Activated naive CD4-positive, alpha-beta T cell (primary cell): ENCODE results near the gene DYNLL1.
"Not testable (repeated sequence)": the region's sequence is repeated elsewhere in the genome, so short reads cannot be mapped to it uniquely, and the experiment has no call there.

ENCODE experiments used
- DNase-seq, 4 experiments: peaks; one replicate each; lab custom pipeline; 2025; lab: John Stamatoyannopoulos, UW

Gene DYNLL1

DNA sequence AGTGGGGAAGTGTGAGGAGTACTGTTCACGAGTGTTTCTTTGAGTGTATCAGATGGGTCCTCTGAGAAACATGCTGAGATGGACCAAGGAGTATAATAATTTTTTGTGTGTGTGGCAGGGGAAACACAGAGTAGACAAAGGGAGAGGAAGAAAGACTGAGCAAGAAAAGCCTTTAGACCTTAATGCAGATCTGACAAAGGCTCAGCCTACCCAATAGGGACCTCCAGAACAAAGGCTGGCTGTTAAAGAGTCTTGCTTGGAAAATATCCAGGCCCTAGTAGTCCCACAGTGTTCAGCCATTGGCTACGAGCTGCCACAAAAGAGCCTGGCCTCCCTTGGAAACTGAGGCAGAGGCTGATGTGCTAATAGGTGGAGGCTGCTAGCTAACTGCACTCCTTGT lies 19.6 kb downstream of the DYNLL1 start:
- no peak for DNase-seq

DNA sequence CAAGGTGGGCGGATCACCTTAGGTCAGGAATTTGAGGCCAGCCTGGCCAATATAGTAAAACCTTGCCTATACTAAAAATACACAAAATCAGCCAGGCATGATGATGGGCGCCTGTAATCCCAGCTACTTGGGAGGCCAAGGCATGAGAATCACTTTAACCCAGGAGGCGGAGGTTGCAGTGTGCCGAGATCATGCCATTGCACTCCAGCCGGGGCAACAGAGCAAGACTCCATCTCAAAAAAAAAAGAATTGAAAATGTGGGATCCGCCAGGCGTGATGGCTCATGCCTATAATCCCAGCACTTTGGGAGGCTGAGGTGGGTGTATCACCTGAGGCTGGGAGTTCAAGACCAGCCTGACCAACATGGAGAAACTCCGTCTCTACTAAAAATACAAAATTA lies 23.4 kb downstream of the DYNLL1 start:
- not testable (repeated sequence) for DNase-seq

DNA sequence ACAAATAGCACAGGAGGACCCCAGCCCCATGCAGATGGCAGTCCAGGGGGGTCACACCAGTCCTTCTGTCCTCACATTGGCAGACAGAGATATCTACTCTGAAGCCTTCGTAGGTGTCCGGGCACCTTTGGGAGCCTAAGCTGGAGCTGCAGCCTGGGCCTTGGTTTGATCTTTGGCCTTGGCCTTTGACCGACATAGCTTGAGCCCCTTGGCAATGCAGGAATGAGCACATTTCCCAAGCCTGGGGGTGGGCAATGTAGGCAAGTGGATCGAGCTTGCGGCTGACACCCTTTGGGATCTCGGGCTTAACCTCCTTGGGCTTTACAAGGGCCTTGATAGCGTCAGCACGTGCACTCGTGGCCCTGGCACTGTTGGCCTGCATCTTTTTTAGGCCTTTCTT lies 26.7 kb downstream of the DYNLL1 start:
- DNase-seq = no peak

DNA sequence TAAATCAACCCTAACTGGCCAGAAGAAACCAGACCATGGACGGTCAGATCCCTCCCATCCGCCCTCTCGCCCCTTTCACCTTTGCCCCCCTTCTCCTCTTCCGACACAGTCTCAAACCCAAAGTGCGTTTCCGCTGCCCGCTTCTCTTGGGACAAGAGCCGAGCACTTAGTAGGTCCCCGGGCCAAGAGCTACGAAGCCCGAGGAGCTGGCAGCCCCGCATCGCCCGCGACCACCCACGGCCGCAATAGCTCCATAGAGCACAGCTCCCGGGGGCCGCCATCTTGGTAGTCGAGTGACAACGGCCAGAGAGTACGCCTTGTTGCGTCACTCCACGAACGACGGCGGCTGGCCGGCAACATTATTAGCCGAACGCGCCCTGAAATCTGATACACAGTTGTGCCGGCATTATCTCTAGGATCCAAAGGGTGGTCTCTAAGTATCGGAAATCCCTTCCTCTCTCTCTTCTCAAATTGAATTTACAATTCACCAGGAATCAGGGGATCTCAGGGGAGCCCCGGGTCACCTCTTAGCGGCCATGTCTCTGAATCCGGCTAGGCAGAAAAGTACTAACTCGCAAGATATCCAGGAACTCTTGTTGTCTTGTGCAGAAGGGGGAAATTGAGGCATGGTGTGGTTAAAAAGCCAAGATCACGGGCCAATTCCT lies 33.1 kb downstream of the DYNLL1 start, which contains the start of gene COQ5:
COQ5 (minus strand) TSS at position 298 of the 665 bp plus-strand sequence; CDS start at position 281, 17 bp downstream.
- DNase-seq = peak; percentile 48 to 77 (median 68)

DNA sequence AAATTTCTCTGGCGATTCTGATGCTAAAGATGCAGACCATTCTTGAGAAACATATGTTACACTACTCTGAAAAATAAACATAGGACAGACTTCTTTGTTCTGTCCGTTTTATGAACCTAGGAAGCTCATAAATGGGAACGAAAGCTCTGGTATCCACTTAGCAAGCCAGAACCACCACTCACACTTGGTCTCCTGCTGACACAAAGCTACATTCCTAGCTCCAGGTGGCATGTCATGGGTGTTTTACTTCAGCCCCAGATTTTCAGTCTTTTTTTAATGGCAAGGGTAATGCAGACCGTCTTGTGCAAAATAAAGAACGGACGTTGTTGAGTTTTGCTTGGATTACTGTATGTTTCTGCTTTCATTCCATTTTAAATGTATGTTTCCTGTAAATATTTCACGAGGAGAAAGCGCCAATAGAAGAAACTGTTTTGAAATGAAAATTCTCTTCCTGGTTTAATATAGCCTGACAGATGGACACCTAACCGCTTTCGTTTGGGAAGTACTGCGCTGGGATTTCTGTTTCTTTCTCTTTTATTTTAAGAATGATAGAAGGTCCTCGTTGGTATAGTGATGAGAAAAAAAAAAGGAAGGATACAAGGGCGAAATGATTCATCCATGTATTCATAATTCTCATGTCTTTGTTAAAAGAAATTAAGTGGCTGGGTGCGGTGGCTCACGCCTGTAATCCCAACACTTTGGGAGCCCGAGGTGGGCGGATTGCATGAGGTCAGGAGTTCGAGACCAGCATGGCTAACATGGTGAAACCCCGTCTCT lies 33.9 kb downstream of the DYNLL1 start:
- DNase-seq = no peak

DNA sequence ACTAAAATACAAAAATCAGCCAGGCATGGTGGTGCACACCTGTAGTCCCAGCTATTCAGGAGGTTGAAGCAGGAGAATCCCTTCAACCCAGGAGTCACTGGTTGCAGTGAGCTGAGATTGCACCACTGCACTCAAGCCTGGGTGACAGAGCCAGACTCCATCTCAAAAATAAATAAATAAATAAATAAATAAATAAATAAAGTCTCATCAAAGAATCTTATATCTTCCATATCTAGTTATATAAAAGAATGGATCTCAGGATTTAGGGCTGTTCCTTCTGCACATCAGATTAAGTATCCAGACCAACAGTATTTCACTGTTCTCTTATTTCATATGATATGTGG lies 34.5 kb downstream of the DYNLL1 start:
- DNase-seq = not testable (repeated sequence)

DNA sequence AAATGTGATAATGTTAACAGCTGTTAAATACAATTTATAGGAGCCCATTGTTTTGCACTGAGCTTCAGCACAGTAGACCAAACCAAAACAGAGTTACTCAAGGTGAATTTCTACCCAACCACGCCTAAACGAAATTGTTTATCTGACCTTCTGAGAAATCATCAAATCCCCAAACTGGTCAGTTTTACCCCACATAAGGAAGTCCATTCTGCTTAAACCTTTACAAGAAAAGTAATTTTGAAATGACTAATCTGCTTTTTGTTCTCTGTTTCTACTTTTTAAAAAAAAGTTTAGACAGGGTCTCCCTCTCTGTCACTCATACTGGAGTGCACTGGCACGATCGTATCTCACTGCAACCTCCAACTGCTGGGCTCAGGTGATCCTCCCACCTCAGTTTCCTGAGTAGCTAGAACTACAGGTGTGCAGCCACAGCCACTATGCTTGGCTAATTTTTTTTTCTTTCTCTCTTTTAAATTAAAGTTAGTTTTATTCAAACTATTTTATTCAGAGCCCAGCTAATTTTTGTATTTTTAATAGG lies 36.9 kb downstream of the DYNLL1 start:
- no peak for DNase-seq

DNA sequence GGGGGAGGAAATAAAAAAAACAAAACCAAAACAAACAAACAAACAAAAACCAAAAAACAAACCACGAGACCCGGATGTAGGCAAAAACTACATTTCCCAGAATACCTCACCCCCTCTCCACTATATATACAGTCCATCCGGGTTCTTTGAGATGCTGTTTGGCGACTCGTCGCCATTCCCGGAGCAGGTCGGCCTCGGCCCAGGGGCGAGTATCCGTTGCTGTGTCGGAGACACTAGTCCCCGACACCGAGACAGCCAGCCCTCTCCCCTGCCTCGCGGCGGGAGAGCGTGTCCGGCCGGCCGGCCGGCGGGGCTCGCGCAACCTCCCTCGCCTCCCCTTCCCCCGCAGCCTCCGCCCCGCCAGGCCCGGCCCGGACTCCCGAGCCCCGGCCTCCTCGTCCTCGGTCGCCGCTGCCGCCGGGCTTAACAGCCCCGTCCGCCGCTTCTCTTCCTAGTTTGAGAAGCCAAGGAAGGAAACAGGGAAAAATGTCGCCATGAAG lies 38.3 kb downstream of the DYNLL1 start, which contains the start of gene RNF10:
RNF10 (plus strand) TSS at position 154 of the 500 bp plus-strand sequence. CDS start 456 bp downstream, outside the sequence.
- peak; percentile 21 to 57 (median 40) for DNase-seq

DNA sequence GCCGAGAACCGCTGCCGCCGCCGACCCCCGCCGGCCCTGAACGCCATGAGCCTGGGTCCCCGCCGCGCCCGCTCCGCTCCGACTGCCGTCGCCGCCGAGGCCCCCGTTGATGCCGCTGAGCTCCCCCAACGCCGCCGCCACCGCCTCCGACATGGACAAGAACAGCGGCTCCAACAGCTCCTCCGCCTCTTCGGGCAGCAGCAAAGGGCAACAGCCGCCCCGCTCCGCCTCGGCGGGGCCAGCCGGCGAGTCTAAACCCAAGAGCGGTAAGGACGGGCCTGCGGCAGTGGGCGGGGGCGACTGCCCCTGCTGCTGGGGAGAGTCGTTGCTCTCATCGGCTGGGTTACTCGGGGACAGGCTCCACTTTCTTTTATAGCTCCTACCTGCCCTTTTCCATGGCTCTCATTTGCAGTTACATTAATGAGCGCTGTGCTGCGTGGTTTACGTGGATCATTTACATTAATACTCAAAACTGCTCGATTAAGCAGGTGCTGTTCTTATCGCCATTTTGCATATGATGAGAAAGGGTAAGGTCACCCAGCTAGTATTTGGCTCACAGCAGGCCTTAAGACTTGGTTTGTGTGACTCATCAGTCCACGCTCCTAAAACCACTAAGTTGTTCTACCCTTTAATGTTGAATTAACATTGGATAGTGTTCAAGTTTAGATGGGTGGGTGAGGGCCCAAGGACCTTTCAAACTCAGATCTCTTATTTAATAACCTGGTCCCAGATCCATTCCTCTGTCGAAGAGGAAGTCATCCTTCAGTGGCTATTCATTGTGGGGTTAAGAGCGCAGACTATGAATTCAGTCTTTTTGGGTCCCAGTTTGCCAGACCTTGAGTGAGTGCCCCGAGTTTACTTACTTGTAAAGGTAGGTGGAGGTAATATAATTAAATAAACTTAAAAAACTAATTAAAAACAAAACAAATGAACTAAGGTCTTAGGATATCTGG lies 39.1 kb downstream of the DYNLL1 start:
- peak; percentile 26 to 34 (median 32) for DNase-seq

DNA sequence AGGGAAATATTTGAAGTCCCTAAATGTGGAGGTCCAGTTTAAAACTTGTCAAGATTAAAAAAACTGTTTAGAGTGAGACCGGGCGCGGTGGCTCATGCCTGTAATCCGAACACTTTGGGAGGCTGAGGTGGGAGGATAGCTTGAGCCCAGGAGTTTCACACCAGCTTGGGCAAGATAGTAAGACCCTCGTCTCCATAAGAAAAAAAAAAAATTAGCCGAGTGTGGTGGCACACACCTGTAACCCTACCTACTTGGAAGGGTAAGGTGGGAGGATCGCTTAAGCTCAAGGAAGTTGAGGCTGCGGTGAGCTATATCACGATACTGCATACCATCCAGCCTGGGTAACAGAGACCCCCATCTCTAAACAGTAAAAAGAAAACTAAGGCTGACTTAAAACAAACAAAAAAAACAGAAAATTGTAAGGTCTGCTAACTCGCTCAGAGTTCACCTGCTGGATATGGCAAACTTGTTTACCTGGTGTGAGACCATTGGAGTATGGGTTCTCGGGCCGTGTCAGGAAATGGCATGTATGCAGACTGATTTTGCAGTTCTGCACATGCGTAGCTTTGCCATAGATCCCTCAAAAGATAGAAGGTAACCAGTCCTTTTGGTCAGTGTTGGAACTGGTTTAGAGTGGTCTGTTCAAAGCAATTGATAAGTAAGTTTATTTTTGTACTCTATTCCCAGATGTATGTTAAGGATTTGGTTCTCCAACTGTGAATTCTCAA lies 40.3 kb downstream of the DYNLL1 start:
- no peak for DNase-seq

DNA sequence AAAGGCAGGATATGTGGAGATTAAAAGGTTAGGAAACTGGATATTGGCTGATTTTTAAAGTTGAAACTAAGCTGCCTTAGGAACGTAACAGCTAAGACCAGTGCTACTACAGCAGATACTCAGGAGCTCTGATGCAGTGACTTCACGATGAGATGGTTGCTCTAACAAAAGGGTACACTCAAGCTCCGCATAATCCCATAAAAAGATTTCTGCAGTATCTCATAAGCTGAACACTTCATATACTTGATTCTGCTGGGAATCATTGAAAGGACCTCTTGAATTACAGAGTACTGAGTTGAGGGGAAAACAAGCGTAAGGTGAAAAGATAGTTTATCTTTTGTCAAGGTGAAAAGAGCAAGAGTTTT lies 41.9 kb downstream of the DYNLL1 start:
- DNase-seq = no peak

DNA sequence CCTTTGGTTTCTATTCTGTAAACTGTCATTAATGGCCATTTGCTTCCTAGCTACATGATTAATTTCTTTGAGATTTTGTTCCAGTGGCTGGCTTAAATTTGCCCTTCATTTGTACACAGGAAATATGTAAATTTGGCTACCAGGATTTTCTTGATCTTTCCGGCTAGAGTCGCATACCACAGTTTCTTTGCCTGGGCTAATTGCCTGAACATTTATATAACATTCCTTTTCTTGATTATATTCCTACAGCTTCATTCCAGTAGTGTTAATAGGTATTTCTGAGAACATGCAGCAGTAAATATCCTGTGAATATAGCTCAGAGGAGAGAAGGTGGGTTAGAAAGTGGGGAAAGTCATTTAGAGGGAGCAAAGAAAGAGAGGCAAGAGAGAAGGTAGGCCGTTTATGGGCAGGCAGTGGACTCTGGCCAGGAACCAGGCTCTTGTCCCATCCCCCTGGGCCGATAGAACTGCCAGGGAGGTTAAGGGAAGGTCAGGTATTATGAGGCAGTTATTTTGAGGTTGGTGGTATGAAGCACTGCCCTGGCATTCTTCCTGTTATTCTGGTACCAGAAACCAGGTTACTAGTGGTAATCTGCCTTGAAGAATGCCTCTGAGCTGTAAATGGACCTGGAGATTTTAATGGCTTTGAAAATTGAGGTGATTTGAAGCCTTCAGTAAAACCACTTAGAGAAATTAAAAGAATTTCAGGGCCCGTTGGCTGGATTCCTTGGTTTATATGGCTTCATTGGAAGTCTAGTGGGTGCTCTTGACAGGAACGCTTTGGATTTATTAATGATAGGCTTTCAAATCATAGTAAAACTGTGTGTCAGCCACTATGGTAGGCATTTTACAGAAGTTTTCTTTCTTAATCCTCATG lies 42.6 kb downstream of the DYNLL1 start:
- DNase-seq = no peak

DNA sequence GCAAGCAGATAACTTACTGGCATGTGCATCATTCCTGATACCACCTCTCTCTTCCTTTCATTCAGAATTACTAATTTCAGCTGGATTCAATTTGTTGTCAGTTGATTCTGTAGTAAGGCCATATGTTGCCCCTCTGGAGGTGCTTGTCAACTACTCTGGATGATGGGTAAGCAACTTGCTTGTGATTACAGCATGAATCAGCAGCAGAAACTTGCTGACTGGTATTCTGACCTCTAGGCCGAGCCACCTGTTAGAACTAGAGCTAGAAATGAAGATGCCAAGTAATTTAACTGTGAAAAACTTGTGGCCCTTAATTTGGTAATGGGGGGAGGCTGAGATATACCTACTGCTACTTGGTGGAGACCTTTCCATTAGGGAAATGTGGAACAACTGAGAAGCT lies 43.4 kb downstream of the DYNLL1 start:
- no peak for DNase-seq

DNA sequence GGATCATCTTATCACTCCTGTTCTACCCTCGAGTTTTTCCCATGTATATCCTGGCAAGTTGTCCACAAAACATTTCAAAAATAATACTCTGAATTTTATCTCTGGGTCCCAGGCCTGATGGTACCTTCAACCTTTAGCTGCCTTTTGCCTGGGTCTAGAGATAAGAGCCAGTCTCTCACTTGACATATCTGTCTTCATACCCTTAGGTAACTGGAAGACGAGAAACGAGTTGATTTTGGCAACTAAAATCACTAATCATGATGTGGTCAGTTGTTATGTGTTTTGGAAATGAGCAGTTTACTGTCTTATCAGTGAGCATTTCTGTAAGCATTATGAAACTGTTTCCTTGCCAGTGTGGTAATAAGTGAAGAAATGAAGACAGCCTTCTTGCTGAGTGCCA lies 44.5 kb downstream of the DYNLL1 start:
- no peak for DNase-seq

DNA sequence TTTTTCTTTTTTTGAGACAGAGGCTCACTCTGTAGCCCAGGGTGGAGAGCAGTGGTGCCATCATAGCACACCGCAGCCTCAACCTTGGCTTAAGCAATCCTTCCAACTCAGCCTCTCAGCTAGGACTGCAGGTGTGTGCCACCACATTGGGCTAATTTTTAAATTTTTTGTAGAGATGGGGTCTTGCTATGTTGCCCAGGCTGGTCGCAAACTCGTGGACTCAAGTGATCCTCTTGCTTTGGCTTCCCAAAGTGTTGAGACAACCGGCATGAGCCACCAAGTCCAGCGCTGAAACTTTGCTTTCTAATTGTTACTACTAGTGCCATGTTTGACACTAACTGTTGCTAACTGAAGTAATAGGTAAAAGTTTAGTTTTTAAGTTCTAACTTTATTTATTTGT lies 46.3 kb downstream of the DYNLL1 start:
- DNase-seq = no peak

DNA sequence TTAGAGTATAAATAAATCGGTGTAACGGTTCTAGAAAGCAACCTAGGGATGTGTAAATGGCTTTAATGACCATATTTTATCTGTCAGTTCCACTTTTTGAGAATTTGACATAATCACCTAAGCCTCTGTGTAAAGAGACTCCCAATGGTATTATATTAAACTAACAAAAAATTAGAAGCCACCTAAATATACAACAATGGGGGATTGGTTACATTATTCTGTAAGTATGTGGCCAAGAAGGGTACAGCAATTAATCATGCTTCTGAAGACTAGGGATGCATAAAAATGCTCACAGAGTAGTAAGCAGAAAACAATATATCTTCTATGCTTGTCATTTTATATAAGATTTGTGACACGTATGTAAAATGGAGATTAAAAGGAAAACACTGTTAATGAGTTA lies 48.8 kb downstream of the DYNLL1 start:
- no peak for DNase-seq

DNA sequence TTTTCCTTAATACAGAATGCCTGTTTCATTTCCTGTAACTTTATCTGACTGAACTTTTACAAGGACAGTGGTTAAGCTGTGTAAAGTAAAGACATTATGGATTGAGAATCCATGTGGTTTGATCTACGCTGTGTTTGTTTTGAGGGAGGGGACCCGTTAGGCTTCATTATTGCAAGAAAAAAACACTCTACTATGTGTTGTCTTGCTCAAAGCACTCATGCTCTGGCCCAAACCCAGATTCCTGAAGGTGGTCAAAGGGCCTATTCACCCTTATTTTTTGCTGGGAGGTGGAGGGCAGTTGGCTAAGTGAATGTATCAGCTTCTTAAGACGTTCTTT lies 50.1 kb downstream of the DYNLL1 start:
- no peak for DNase-seq
